GM13977 (cell line): Measurements from ENCODE around the gene ADGRF4.

Experiments
- DNase-seq: peaks from one replicate; pipeline ENCODE4 v3.0.0; 2012; ENCODE audit warnings: low spot score
- CTCF ChIP-seq: IDR thresholded peaks from 2 replicates; pipeline ENCODE4 v1.5.1; 2012; ENCODE audit warnings: mild to moderate bottlenecking, control low read depth; ENCODE audit not compliant: insufficient read depth; ENCODE audit errors: extremely low read depth, missing control alignments
- in situ Hi-C: fragments of 300-500 bp; cut with MboI; formaldehyde crosslinking; loops from one replicate; pipeline ENCODE4 v1.12.0; 2022; ENCODE audit warnings: low sequenced_read_pairs, low pct_unique_long_range_greater_than_20kb, mixed read lengths, inconsistent platforms; ENCODE audit not compliant: unreplicated experiment

ADGRF4 gene

GRCh38 chr6:47715782-47716181 is 17.4 kb downstream of the ADGRF4 start:
- peak; percentile 22 for DNase-seq
- in situ Hi-C loops = no loop called here
- no peak for TF ChIP-seq CTCF

- in situ Hi-C loops = no loop called here
- no peak for TF ChIP-seq CTCF
- no peak for DNase-seq
Measured at GRCh38 chr6:47716207-47716606, 17.8 kb downstream of the ADGRF4 start.

GRCh38 chr6:47718571-47718970 is 20.2 kb downstream of the ADGRF4 start:
- no peak for DNase-seq
- in situ Hi-C loops = no loop called here
- TF ChIP-seq CTCF = no peak

GRCh38 chr6:47721189-47721588 is 22.8 kb downstream of the ADGRF4 start:
- no peak for TF ChIP-seq CTCF
- in situ Hi-C loops = no loop called here
- DNase-seq = no peak

- DNase-seq = peak; percentile 22
- in situ Hi-C loops = no loop called here
- no peak for TF ChIP-seq CTCF
Measured at GRCh38 chr6:47722194-47722593, 23.8 kb downstream of the ADGRF4 start.

- no peak for DNase-seq
- in situ Hi-C loops = no loop called here
Measured at GRCh38 chr6:47724300-47724699, 25.9 kb downstream of the ADGRF4 start.

More at GRCh38 chr6:47724300-47724699, 25.9 kb downstream of the ADGRF4 start:
- TF ChIP-seq CTCF = no peak
